ENCODE measurements around the gene CPT2. TPM values are rescaled to one million over a fixed set of nuclear protein-coding genes. Genes with fewer than 3 reads are reported as not detected.

Gene CPT2
- total RNA-seq, 1 donor from 2014 or later = 22.9 TPM

GRCh38 chr1:53188099-53188498 is 8.5 kb upstream of the CPT2 start:
- Mint-ChIP-seq H3K4me3 (no peak overlapping the region), H3K27ac (ENCODE audit: unreplicated experiment) (no peak overlapping the region), H3K4me1 (no peaks in the 10 kb centered on the region), H3K36me3 (ENCODE audit: low read depth) (no peaks in the 10 kb centered on the region), H3K9me3 (no peaks in the 10 kb centered on the region), H3K27me3 (ENCODE audit: low read depth) (peaks cover 16% of the 10 kb centered on the region)
- no peak for DNase-seq (ENCODE audit: low read depth, low spot score)
- no peak for TF ChIP-seq CTCF (conservative IDR thresholded peaks at IDR 0.05)

GRCh38 chr1:53189061-53189460 is 7.6 kb upstream of the CPT2 start:
- Mint-ChIP-seq H3K4me1 (no peaks in the 10 kb centered on the region), H3K36me3 (ENCODE audit: low read depth) (no peaks in the 10 kb centered on the region), H3K4me3 (no peak overlapping the region), H3K27ac (ENCODE audit: unreplicated experiment) (no peak overlapping the region), H3K9me3 (no peaks in the 10 kb centered on the region), H3K27me3 (ENCODE audit: low read depth) (peaks cover 16% of the 10 kb centered on the region)
- no peak for TF ChIP-seq CTCF (conservative IDR thresholded peaks at IDR 0.05)
- DNase-seq (ENCODE audit: low read depth, low spot score) = no peak

GRCh38 chr1:53190210-53190611 is 6.4 kb upstream of the CPT2 start:
- DNase-seq (ENCODE audit: low read depth, low spot score) = no peak
- H3K27me3 Mint-ChIP-seq (ENCODE audit: low read depth) = peaks cover 16% of the 10 kb centered on the region
- H3K4me3 Mint-ChIP-seq = no peak overlapping the region
- H3K36me3 Mint-ChIP-seq (ENCODE audit: low read depth) = no peaks in the 10 kb centered on the region
- no peaks in the 10 kb centered on the region for H3K9me3 Mint-ChIP-seq
- no peak overlapping the region for H3K27ac Mint-ChIP-seq (ENCODE audit: unreplicated experiment)
- no peak for TF ChIP-seq CTCF (conservative IDR thresholded peaks at IDR 0.05)
- no peaks in the 10 kb centered on the region for H3K4me1 Mint-ChIP-seq

GRCh38 chr1:53195246-53196016 is 1.2 kb upstream of the CPT2 start:
- no peak for TF ChIP-seq CTCF (conservative IDR thresholded peaks at IDR 0.05)
- no peak overlapping the region for H3K27ac Mint-ChIP-seq (ENCODE audit: unreplicated experiment)
- H3K36me3 Mint-ChIP-seq (ENCODE audit: low read depth) = no peaks in the 10 kb centered on the region
- peaks cover 26% of the 10 kb centered on the region for H3K4me1 Mint-ChIP-seq
- H3K9me3 Mint-ChIP-seq = no peaks in the 10 kb centered on the region
- H3K27me3 Mint-ChIP-seq (ENCODE audit: low read depth) = no peaks in the 10 kb centered on the region
- no peak for DNase-seq (ENCODE audit: low read depth, low spot score)
- H3K4me3 Mint-ChIP-seq = peak overlapping the region; percentile 67

GRCh38 chr1:53196017-53196484 is 573 bp upstream of the CPT2 start:
- DNase-seq (ENCODE audit: low read depth, low spot score) = no peak
- Mint-ChIP-seq H3K4me1 (peaks cover 26% of the 10 kb centered on the region), H3K9me3 (no peaks in the 10 kb centered on the region), H3K27me3 (ENCODE audit: low read depth) (no peaks in the 10 kb centered on the region), H3K4me3 (peak overlapping the region; percentile 85), H3K27ac (ENCODE audit: unreplicated experiment) (peak overlapping the region; percentile 27), H3K36me3 (ENCODE audit: low read depth) (peaks cover 5% of the 10 kb centered on the region)
- no peak for TF ChIP-seq CTCF (conservative IDR thresholded peaks at IDR 0.05)
